ENCODE results near the gene SNRPA1. TPM values are rescaled to one million over a fixed set of nuclear protein-coding genes. Genes with fewer than 3 reads are reported as not detected.

SNRPA1 gene
- total and polyA plus RNA-seq, 9 of the 15 experiments (the other 6 are each of a cell fraction or from before 2014, with no cell fraction given), result 62.7 to 245 (median 189) TPM

DNA sequence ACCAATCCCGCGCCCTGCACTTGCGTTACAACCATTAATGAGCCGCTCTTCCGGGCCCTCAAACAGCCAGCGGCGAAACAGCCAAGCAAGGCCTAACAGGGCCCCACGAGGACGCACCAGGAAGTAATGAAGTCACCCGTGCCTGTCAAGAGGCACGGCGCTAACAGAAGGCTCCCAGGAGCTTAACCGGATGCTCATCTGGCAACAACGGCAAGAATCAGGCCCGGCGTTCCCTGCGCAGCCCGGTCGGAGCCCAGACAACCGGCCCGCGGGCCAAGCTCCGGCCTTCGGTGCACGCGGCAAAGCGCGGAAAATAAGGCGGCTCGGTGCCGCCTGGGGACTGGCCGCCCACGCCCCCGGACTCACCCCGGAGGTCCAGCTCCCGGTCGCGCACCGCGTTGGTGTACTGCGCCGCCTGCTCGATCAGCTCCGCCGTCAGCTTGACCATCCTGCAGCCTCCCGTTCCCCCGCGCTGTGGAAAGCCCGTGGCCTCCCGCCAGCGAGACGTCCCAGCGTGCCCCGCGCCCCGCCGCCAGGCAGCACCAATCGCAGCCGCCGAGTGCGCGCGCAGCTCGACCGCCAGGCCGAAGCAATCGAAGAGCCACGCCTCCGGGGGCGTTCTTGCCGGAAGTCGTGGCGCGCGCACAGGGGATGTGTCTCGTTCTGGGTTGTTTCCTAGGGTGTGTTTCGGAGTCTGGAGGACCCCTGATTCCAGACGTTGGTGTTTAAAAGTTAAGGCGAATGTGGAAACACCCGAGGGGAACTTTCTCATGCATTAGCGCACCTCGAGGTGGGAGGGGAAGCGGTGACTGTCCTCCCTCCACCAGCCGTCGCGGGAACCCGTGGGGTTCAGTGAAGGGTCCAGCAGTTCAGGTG, at the start of gene SNRPA1 (continued):
- TF ChIP-seq, protein P1, sequence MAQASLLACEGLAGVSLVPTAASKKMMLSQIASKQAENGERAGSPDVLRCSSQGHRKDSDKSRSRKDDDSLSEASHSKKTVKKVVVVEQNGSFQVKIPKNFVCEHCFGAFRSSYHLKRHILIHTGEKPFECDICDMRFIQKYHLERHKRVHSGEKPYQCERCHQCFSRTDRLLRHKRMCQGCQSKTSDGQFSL (CRISPR knock-in tag; IDR thresholded peaks at IDR 0.05), result no peak; the same call in 1 of the 2 replicates
- TF ChIP-seq, protein P1 (tag; IDR thresholded peaks at IDR 0.05), result no peak
- no peak for TF ChIP-seq TCF7 (IDR thresholded peaks at IDR 0.05; ENCODE audit: borderline replicate concordance)
- TF ChIP-seq ZC3H8 (IDR thresholded peaks at IDR 0.05), result no peak
- peak; percentile 89 to 92; a peak in 3 of 4 replicates for TF ChIP-seq FOXK2 (conservative IDR thresholded peaks at IDR 0.05 in 1 of 2, IDR thresholded peaks at IDR 0.05 in 1 of 2; ENCODE audit: low read depth in 2 of 2)
- TF ChIP-seq, protein P2, sequence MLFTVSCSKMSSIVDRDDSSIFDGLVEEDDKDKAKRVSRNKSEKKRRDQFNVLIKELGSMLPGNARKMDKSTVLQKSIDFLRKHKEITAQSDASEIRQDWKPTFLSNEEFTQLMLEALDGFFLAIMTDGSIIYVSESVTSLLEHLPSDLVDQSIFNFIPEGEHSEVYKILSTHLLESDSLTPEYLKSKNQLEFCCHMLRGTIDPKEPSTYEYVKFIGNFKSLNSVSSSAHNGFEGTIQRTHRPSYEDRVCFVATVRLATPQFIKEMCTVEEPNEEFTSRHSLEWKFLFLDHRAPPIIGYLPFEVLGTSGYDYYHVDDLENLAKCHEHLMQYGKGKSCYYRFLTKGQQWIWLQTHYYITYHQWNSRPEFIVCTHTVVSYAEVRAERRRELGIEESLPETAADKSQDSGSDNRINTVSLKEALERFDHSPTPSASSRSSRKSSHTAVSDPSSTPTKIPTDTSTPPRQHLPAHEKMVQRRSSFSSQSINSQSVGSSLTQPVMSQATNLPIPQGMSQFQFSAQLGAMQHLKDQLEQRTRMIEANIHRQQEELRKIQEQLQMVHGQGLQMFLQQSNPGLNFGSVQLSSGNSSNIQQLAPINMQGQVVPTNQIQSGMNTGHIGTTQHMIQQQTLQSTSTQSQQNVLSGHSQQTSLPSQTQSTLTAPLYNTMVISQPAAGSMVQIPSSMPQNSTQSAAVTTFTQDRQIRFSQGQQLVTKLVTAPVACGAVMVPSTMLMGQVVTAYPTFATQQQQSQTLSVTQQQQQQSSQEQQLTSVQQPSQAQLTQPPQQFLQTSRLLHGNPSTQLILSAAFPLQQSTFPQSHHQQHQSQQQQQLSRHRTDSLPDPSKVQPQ (CRISPR knock-in tag; IDR thresholded peaks at IDR 0.05; ENCODE audit: borderline replicate concordance), result no peak
- no peak for TF ChIP-seq ZNF444 (CRISPR knock-in tag; IDR thresholded peaks at IDR 0.05)
- peak; percentile 97 for TF ChIP-seq GABPB1 (CRISPR knock-in tag; IDR thresholded peaks at IDR 0.05)
- peak; percentile 53; the same call in 1 of the 2 replicates for TF ChIP-seq ZNF263 (CRISPR knock-in tag; IDR thresholded peaks at IDR 0.05; ENCODE audit: borderline replicate concordance)
- TF ChIP-seq, protein P3, sequence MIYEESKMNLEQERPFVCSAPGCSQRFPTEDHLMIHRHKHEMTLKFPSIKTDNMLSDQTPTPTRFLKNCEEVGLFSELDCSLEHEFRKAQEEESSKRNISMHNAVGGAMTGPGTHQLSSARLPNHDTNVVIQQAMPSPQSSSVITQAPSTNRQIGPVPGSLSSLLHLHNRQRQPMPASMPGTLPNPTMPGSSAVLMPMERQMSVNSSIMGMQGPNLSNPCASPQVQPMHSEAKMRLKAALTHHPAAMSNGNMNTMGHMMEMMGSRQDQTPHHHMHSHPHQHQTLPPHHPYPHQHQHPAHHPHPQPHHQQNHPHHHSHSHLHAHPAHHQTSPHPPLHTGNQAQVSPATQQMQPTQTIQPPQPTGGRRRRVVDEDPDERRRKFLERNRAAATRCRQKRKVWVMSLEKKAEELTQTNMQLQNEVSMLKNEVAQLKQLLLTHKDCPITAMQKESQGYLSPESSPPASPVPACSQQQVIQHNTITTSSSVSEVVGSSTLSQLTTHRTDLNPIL (CRISPR knock-in tag; IDR thresholded peaks at IDR 0.05), result no peak
- TF ChIP-seq, protein P4, sequence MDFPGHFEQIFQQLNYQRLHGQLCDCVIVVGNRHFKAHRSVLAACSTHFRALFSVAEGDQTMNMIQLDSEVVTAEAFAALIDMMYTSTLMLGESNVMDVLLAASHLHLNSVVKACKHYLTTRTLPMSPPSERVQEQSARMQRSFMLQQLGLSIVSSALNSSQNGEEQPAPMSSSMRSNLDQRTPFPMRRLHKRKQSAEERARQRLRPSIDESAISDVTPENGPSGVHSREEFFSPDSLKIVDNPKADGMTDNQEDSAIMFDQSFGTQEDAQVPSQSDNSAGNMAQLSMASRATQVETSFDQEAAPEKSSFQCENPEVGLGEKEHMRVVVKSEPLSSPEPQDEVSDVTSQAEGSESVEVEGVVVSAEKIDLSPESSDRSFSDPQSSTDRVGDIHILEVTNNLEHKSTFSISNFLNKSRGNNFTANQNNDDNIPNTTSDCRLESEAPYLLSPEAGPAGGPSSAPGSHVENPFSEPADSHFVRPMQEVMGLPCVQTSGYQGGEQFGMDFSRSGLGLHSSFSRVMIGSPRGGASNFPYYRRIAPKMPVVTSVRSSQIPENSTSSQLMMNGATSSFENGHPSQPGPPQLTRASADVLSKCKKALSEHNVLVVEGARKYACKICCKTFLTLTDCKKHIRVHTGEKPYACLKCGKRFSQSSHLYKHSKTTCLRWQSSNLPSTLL (IDR thresholded peaks at IDR 0.05), result no peak
- no peak for TF ChIP-seq SAFB2 (IDR thresholded peaks at IDR 0.05; ENCODE audit: borderline replicate concordance, low read depth, low read length, severe bottlenecking)
- TF ChIP-seq KDM2B (CRISPR knock-in tag; IDR thresholded peaks at IDR 0.05), result no peak
- no peak for TF ChIP-seq NR2F6 (CRISPR knock-in tag; IDR thresholded peaks at IDR 0.05)
- TF ChIP-seq, protein P5, sequence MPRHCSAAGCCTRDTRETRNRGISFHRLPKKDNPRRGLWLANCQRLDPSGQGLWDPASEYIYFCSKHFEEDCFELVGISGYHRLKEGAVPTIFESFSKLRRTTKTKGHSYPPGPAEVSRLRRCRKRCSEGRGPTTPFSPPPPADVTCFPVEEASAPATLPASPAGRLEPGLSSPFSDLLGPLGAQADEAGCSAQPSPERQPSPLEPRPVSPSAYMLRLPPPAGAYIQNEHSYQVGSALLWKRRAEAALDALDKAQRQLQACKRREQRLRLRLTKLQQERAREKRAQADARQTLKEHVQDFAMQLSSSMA (CRISPR knock-in tag; IDR thresholded peaks at IDR 0.05), result no peak
- TF ChIP-seq ZBTB17 (CRISPR knock-in tag; IDR thresholded peaks at IDR 0.05), result peak; percentile 100
- TF ChIP-seq ZNF830 (CRISPR knock-in tag; IDR thresholded peaks at IDR 0.05), result 0 out of 2 replicates have a peak, but pooled peaks have one; percentile 52
- no peak; the same call in 1 of the 2 replicates for TF ChIP-seq ZNF282 (CRISPR knock-in tag; IDR thresholded peaks at IDR 0.05)

Measured in K562 (cell line).